A673 (cell line): ENCODE results near the gene MTM1. TPM values are rescaled to one million over a fixed set of nuclear protein-coding genes. Genes with fewer than 3 reads are reported as not detected.
A peak's percentile ranks its signal among the peaks of the same experiment; 100 is the strongest.

Experiments used
- BruUV-seq: library from RNA; stranded (reverse); fragments of 400-500 nt; replicated peaks from 2 replicates; lab custom pipeline; 2021; lab: Mats Ljungman, UMichigan
- CTCF ChIA-PET: fragments of 300-600 bp; sonication (Branson Sonifier 250); formaldehyde crosslinking; loops from one replicate; lab custom pipeline; 2022; ENCODE audit warnings: antibody characterized with exemption; lab: Charles Lee
- POLR2A ChIA-PET: fragments of 300-600 bp; sonication (Branson Sonifier 250); formaldehyde crosslinking; loops from one replicate; lab custom pipeline; 2022; ENCODE audit warnings: antibody characterized with exemption; ENCODE audit not compliant: low non-redundant PET; lab: Charles Lee
- DNase-seq: peaks from one replicate; pipeline ENCODE4 v3.0.0-alpha.2; 2015; ENCODE audit warnings: low spot score
- H3K27ac ChIP-seq: fragments of 200-600 bp; sonication (generic); 2 replicates; pipeline ENCODE4 v1.5.1; 2016; ENCODE audit warnings: mixed run types, low read depth, mild to moderate bottlenecking, mixed read lengths, antibody characterized with exemption, low read length; ENCODE audit not compliant: poor library complexity, severe bottlenecking
- H3K27me3 ChIP-seq: fragments of 200-600 bp; sonication (generic); replicated peaks from 2 replicates; pipeline ENCODE4 v1.6.1; 2017; ENCODE audit warnings: mixed run types, low read depth, mild to moderate bottlenecking, mixed read lengths, antibody characterized with exemption, low read length; ENCODE audit not compliant: insufficient read depth, poor library complexity
- H3K36me3 ChIP-seq: fragments of 200-600 bp; sonication (generic); 2 replicates; pipeline ENCODE4 v1.6.1; 2016; ENCODE audit warnings: mixed run types, mild to moderate bottlenecking, mixed read lengths, antibody characterized with exemption, low read length; ENCODE audit not compliant: insufficient read depth, poor library complexity, severe bottlenecking
- H3K4me1 ChIP-seq: fragments of 200-600 bp; sonication (generic); 2 replicates; pipeline ENCODE4 v1.6.1; 2017; ENCODE audit warnings: mixed run types, mild to moderate bottlenecking, mixed read lengths, antibody characterized with exemption, low read length; ENCODE audit not compliant: insufficient read depth, poor library complexity, severe bottlenecking
- H3K4me3 ChIP-seq: fragments of 200-600 bp; sonication (generic); 2 replicates; pipeline ENCODE4 v1.5.1; 2016; ENCODE audit warnings: low read depth, mixed run types, mild to moderate bottlenecking, mixed read lengths, low read length; ENCODE audit not compliant: poor library complexity, severe bottlenecking
- H3K9me3 ChIP-seq: fragments of 200-600 bp; sonication (generic); 2 replicates; pipeline ENCODE4 v1.6.1; 2016; ENCODE audit warnings: mixed run types, low read depth, mild to moderate bottlenecking, mixed read lengths, antibody characterized with exemption, low read length; ENCODE audit not compliant: poor library complexity, severe bottlenecking
- EZH2 ChIP-seq: fragments of 200-600 bp; sonication (generic); IDR thresholded peaks from 2 replicates; pipeline ENCODE4 v1.6.1; 2017; ENCODE audit warnings: borderline replicate concordance, low read depth, mild to moderate bottlenecking, mixed read lengths, antibody characterized with exemption, low read length; ENCODE audit not compliant: poor library complexity, severe bottlenecking
- intact Hi-C: fragments of 100-400 bp; cut with micrococcal nuclease; formaldehyde crosslinking; loops from one replicate; pipeline ENCODE4 v1.10.0; 2022; ENCODE audit not compliant: unreplicated experiment
- total RNA-seq: library from RNA; stranded (reverse); gene quantifications from 2 replicates; pipeline ENCODE4 v1.2.3, GENCODE V29; 2021
- TF ChIP-seq, protein P1 (sequence below): fragments of 300-800, 200-600 bp; sonication (generic); conservative IDR thresholded peaks from 2 replicates; pipeline ENCODE4 v1.5.1; 2017; ENCODE audit warnings: low read depth, mild to moderate bottlenecking, antibody characterized with exemption, low read length, moderate library complexity, mixed read lengths

Gene MTM1
- total RNA-seq, 1 experiment from 2014 or later = 7.1 TPM

DNA sequence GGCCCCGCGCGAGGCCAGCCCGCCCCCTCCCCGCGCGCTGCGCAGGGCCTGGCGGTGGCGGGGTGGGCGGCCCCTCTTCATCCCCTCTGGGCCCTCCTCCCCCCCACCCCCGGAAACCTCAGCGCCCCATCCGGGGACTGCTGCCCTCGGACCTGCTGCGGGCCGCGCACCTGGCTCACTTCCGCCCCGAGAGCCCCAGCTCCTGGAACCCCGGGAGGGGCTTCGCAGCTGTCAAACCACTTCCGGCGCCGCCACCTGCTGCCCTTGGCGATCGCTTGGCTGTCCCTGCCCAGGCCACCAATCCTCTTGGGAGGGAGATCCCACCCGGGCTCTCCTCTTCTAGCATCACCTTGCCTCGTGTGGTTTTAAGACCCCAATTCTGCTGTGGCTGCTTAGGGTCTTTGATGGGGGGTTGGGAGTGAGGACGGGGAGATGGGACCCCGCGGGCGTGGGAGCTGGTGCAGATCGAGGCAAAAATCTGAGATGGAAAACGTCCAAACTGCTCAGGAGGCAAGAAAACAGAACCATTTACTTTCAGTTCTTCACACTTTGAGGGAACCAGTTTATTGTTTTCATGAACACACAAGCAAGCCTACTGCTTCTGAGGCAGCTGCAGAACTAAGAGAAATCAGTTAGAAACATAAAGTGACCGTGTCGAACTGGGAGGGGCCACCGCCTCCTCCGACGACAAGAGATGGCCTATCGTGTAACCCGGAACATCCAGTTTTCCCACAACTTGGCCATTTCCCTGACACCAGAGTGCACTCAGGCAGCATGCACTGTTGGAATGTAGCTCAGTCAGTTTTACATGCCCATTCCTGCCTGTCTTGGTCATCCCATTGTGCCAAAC is 125.5 kb downstream of the MTM1 start:
- POLR2A ChIA-PET = no interaction called here
- TSS peak; percentile 60 for BruUV-seq

DNA sequence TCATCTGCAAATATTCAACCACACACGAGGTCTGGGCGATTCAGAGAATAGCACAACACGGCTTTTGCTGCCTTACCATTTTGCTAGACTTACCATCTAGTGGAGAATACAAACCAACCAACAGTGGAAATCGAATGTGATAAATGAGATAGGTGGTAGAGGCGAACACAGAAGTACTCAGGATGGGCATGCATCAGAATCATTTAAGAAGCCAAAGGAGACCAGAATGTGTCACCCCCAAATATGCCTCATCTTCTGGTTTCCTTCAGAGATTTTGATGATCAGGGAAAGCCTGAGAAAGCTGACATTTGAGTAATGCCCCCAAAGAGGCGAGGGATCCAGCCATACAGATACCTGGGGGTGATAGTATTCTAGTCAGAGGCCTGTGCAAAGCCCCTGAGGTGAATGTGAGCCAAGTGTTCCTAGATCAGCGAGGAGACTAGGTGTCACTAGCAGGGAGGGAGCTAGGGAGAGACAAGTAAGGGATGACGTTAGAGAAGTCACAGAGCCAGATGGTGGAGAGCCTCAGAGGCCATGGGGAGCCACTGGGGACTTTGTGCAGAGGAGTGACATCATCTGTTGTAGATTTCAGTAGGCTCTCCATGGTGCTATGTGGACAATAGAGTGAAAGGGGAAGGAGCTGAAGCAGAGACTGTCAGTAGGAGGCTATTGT is 126.5 kb downstream of the MTM1 start:
- ChIA-PET POLR2A (no interaction called here), CTCF (no interaction called here)
- Histone ChIP-seq H3K36me3 (no peaks in the 10 kb centered on the region), H3K27ac (no peak overlapping the region), H3K4me3 (no peak overlapping the region), H3K9me3 (no peaks in the 10 kb centered on the region), H3K4me1 (peaks cover 1% of the 10 kb centered on the region), H3K27me3 (no peaks in the 10 kb centered on the region)
- no peak for DNase-seq
- no TSS peak for BruUV-seq
- no peak for TF ChIP-seq EZH2
- TF ChIP-seq, protein P1, sequence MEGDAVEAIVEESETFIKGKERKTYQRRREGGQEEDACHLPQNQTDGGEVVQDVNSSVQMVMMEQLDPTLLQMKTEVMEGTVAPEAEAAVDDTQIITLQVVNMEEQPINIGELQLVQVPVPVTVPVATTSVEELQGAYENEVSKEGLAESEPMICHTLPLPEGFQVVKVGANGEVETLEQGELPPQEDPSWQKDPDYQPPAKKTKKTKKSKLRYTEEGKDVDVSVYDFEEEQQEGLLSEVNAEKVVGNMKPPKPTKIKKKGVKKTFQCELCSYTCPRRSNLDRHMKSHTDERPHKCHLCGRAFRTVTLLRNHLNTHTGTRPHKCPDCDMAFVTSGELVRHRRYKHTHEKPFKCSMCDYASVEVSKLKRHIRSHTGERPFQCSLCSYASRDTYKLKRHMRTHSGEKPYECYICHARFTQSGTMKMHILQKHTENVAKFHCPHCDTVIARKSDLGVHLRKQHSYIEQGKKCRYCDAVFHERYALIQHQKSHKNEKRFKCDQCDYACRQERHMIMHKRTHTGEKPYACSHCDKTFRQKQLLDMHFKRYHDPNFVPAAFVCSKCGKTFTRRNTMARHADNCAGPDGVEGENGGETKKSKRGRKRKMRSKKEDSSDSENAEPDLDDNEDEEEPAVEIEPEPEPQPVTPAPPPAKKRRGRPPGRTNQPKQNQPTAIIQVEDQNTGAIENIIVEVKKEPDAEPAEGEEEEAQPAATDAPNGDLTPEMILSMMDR = no peak
- intact Hi-C loops = no loop called here

More for the DNA sequence above, 125.5 kb downstream of the MTM1 start:
- Histone ChIP-seq H3K27ac (no peak overlapping the region), H3K4me3 (peak overlapping the region; percentile 55), H3K4me1 (no peaks in the 10 kb centered on the region), H3K36me3 (no peaks in the 10 kb centered on the region), H3K27me3 (no peaks in the 10 kb centered on the region), H3K9me3 (no peaks in the 10 kb centered on the region)
- intact Hi-C loops = no loop called here
- CTCF ChIA-PET = interaction anchor here (0.5 to 0.7 kb wide), 2 partner anchors 248 to 744 kb away, joined by 3 read pairs; no protein-coding TSS in a partner anchor
- no peak for TF ChIP-seq EZH2
- TF ChIP-seq, protein P1 = no peak
- peak; percentile 19 for DNase-seq

DNA sequence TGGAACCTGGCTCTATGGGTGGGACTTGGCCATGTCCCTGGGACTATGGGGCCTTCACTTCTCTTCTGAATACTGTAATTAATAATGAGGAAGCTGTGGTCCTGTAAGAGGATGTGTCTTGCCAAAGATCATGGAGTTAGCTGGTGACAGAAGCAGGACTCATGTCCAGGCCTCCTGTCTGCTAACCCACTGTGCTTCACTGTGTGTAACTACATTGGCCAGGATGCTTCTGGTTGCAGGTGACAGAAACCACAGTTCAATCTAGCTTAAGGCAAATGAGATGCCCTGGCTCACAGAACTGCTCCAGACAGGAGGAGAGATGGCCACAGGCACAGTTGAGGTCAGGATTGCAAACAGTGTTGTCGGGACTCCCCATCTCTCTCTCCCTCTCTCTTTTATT is 127.9 kb downstream of the MTM1 start:
- no peak for DNase-seq
- H3K27ac ChIP-seq = no peak overlapping the region
- peaks cover 4% of the 10 kb centered on the region for H3K4me1 ChIP-seq
- H3K4me3 ChIP-seq = no peak overlapping the region
- ChIA-PET CTCF (no interaction called here), POLR2A (no interaction called here)
- H3K9me3 ChIP-seq = no peaks in the 10 kb centered on the region
- no peak for TF ChIP-seq EZH2
- TF ChIP-seq, protein P1 = no peak
- intact Hi-C loops = no loop called here
- H3K36me3 ChIP-seq = no peaks in the 10 kb centered on the region
- BruUV-seq = no TSS peak
- no peaks in the 10 kb centered on the region for H3K27me3 ChIP-seq
